NOMO-1 (cell line): ENCODE results near the gene DDAH1.
"Not testable (repeated sequence)": the region's sequence is repeated elsewhere in the genome, so short reads cannot be mapped to it uniquely, and the experiment has no call there.

Source experiments
- DNase-seq, 2 experiments: peaks; one replicate each; lab custom pipeline; 2025; ENCODE audit not compliant: unreplicated experiment in 2 of 2; lab: John Stamatoyannopoulos, UW

DDAH1 gene

DNA sequence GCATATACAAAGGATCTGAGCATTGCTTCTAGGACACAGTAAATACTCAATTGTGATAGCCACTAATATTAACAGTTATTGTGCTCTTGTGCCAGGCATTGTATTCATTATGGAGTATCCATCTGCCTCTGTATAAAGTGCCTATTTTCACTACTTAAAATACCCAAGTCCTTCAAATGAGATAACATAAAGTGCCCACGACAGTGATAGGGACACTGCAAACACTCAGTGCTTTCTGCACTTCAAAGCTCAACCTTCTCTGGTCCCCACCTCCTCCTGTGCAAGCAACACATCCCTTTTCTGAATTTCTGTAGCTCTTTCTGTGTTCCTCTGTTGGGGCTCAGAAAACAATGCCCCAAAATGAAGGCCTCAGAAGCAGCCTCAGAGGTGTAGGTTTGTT, 6.6 kb upstream of the DDAH1 start:
- DNase-seq: no peak

DNA sequence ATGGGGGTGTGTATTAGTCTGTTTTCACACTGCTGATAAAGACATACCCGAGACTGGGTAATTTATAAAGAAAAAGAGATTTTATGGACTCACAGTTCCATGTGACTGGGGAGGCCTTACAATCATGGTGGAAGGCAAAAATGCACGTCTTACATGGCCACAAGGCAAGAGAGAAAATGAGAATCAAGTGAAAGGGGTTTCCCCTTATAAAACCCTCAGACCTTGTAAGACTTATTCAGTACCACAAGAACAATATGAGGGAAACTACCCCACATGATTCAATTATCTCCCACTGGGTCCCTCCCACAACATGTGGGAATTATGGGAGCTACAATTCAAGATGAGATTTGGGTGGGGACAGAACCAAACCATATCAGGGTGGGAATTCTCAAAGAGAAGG, 5.2 kb upstream of the DDAH1 start:
- not testable (repeated sequence) for DNase-seq

- no peak for DNase-seq
These were observed 3.1 kb upstream of the DDAH1 start for GRCh38 chr1:85467929-85468540.

DNA sequence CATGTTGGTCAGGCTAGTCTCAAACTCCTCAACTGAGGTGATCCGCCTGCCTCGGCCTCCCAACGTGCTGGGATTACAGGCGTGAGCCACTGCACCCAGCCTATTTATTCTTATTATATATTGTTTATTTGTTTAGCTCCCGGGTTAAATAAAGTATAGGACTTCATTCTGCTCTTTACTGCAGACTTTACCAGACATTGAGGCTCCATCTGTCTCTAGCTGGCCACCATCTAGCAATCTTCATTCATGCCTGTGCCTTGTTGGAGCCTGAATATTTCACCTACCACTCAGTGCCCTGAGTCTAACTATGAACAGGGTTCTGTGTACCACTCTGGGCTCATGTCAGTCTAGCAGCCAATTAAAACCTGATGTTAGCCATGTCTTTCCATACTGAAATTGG, 2.1 kb upstream of the DDAH1 start:
- DNase-seq: no peak

DNA sequence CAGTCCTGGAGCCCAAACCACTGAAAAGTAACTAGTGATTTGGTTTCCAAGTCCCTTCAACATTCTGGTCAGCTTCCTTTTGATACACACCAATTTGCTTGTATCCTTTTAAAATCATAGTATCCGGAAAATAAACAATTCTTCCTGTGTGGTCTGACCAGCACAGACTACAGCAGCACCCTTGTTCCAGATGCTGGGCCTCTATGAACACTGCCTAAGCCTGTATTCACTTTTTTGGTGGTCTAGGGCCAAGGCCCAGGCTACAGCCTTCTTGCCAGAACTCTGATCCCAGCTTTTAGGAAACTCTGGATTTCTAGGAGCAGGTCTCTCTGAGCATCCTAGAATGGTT, 801 bp upstream of the DDAH1 start:
- no peak for DNase-seq

DNA sequence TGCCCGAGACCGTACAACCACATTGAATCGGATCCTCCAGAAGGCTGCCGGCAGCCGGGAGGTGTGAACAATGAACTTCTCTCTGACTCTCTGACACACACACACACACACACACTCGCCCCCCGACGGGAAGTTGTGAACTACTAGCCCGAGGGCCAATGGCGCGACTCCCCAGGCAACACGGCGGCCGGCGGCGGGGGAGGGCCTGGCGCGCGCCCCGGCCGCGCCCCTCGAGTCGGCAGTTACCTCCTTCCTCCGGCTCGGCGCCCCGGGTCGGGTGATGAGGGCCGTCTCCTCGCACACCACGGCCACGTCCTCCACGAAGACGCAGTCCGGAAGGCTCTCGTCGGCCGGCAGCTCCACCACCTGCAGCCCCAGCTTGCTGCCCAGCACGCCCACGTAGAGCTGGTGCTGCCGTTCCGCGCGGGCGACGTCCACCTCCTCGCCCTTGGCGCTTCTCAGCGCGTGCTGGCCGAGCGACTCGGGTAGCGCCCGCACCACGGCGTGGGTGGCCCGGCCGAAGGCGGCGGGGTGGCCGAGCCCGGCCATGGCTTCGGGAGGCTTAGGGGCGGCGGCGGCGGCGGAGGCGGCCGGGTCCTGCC, 361 bp downstream of the DDAH1 start:
- peak; percentile 32 to 36 for DNase-seq

DNA sequence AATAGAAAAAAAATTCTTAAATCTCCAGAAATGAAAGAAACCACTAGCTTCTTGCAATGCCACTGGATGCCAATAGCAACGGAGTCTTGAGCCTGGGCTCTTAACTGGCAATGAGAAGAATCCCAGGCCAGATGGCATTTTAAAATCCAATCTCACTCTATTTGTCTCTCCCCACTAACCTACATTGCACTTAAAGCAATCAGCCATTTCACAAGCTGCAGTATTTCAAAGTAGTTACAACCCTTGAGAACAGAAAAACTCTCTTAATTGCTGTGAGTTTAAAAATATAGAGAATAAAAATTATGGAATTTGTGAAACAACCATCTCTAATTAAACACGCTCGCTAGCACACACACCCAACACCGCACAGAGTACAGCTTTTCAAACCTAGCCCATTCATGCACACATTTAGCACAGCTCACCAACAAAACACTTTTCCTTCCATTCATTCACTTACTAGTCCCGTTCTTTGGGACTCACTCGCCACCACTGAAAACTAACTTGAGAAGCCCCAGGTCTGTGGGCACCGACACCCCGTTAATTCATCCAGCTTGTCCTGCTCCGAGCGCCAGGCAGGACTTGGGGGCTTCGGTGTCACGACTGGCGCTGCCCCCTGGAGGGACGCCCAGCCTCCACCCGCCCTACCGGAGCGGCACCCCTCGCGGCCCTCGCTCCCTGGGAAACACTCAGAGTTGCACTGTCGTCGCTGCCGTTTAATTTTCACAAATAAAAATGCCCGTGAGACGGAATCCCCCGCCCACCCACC, 1.0 kb downstream of the DDAH1 start:
- DNase-seq: no peak

GRCh38 chr1:85462931-85463649, 1.9 kb downstream of the DDAH1 start:
- no peak for DNase-seq

DNA sequence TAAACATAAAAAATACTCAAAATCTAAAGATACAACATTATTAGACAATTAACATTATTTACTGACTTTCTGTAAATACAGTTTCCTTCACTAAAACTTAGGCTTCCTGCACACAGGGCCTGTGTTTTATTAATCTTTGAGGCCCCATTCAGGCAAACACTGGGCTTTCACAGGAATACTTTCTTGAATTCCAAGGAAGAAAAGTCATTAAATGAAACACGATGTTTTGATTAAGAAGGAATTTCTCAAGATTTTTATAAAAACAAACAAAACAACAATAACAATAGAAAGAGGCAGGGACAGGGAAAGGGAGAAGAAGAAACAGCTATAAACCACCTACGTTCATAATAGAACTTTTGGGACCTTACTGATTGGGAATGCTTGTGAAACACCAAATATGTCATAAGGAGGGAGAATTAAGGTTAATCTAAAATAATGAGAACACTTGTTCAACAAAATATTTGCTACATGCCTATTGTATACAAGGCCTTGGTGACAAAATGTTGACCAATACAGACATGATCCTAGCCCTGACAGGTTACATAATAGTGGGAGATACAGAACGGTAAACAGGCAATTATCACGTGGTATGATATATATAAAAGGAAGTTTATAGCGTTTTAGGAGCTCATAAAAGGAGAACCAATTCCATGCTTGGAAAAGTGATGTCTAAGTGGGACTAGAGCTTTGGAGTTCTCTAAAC, 3.6 kb downstream of the DDAH1 start:
- DNase-seq: no peak

- no peak for DNase-seq
These were observed 4.3 kb downstream of the DDAH1 start for GRCh38 chr1:85460555-85461088.

GRCh38 chr1:85459290-85459689, 5.7 kb downstream of the DDAH1 start:
- no peak for DNase-seq

DNA sequence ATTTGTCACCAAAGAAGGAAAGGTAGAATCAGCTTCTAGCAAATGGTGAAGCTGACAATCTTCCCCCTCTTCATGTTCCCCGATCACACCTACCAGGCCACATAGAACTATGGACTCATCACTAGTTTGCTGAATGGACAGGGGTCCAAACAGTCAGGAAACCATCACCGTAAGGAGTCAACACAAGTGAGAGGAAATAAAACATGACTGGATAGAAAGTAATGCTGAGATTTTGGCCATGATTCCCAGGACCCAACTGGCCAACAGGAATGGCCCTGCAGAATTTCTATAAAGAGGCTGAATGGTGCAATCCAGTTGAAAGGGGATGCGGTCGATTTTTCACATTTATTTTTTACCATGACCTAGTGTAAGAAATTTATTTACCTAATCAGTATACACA, 10.7 kb downstream of the DDAH1 start:
- DNase-seq: no peak

DNA sequence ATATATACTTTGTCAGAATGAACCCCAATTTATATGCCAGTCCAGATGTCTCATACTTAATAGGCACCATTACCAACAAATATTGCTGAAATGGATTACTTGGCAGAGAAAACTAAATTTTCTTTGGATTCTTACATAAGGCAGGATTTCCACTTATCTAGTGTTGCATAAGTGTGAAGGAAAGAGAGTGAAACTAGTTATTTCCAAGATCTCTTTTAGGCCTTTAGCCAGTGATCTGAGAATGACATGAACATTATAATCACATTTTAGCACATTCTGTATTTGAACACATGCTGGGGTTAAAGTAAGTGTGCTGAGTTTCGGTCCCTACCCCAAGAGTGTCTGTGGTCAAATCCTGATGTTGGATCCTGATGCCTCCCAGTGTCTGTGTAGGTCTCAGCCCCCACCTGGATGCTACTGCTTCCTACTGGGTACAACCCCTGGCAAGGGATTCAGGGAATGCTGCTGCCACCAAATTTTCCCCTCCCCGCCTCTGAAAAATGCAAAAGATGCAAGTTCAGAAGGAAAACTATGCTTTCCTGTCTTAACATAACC, 11.2 kb downstream of the DDAH1 start:
- DNase-seq: no peak

GRCh38 chr1:85452948-85453347, 12.0 kb downstream of the DDAH1 start:
- no peak for DNase-seq

- DNase-seq: no peak
These were observed 13.6 kb downstream of the DDAH1 start for GRCh38 chr1:85451236-85451830.

- DNase-seq: no peak
These were observed 14.1 kb downstream of the DDAH1 start for GRCh38 chr1:85450832-85451231.

DNA sequence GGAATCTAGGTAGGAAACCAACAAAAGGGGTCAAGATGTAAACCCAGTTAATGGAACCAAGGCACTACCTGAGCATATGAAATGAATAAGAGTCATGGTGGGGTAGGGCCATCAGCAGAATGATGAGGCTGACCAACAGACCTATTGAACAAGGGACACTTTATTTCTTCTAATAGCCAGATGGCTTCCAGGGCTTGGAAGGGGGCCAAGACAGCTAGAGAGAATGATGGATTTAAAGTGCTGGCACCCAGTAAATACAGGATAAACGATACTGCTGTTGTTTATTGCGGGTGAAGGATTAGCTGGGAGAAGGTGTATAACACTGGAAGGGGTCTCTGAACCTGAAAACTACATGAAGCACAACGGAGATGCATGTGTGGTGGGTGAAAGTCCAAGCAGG, 15.6 kb downstream of the DDAH1 start:
- DNase-seq: no peak

- DNase-seq: no peak
These were observed 16.6 kb downstream of the DDAH1 start for GRCh38 chr1:85448358-85448757.

DNA sequence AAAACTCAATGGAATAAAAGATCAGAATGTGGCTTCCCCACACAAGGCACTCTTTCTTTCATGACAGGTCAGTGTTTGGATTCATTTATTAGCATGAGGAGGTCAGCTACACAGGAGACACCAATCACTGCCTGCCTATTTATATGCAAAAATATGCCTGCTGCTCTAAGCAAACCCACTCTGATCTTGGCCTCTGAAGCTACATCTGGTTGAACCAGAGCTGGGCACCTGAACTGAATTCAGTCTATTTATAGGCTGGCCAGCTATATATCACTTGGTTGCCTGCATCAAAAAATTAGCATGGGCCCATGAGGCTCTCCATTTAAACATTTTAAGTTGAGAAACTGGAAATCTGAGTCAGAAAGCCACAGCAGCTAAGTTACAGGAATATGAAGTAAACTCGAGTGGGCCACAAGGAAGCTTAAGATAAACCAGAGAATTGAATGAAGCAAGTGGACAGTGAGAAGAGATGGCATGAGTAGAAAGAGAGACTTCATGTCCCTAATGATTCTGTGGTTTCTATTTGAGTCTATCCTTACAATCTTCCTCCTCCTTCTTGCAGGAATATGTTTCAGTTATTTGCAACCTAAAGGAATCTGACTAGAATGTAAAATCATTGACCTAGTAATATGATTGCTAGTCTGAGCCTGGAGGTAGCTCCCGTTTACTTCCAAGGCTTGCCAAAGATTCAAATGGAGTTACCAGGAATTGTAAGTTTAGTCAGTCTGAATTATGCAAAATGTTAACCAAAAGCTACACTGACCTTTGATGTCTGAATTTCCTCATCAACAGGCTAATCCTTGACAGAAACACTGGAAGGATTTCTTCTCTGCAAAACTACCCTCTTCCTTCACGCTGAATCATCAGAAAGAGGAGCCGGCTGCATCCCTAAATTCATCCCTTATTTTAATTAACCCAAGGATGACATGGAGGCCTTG, 17.7 kb downstream of the DDAH1 start:
- DNase-seq: no peak
